Left renal pelvis (tissue), 4 donors: ENCODE measurements around the gene MAP3K14. TPM values are rescaled to one million over a fixed set of nuclear protein-coding genes. Genes with fewer than 3 reads are reported as not detected.
"Not testable (repeated sequence)": the region's sequence is repeated elsewhere in the genome, so short reads cannot be mapped to it uniquely, and the experiment has no call there.

Experiments
- DNase-seq, 4 donors: peaks; one replicate each; pipeline ENCODE4 v3.0.0-alpha.2; 2013; ENCODE audit warnings: low read depth in 4 of 4, low spot score in 3 of 4
- polyA plus RNA-seq, 4 donors: library from polyadenylated mRNA; unstranded; fragments of 120-200 nt; gene quantifications; one replicate each; pipeline ENCODE4 v1.2.1, GENCODE V29; 2013; ENCODE audit not compliant: insufficient read length in 4 of 4

Gene MAP3K14
- polyA plus RNA-seq, 4 donors, result 5.5 to 7.7 (median 6.1) TPM

DNA sequence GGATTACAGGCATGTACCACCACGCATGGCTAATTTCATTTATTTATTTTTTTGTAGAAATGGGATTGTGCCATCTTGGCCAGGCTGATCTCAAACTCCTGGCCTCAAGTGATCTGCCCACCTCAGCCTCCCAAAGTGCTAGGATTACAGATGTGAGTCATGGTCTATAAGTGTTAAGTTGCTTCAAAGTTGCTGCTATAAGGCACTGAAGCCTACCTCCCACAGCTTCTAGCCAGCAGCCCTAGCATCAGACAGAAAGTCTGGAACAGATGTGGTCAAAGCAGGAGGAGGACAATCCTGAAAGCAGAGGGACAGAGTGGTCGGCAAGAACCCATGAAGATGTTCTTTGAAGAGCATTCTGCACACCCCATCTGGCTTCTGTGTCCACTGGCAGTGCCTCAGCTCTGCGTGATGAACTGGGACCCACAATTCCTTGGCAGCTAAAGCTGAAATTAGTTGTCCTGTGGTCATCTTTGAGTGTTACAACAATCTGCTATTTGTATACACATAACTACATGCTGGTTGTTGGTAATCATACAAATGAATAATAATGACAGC lies 11.2 kb downstream of the MAP3K14 start:
- DNase-seq, result no peak

DNA sequence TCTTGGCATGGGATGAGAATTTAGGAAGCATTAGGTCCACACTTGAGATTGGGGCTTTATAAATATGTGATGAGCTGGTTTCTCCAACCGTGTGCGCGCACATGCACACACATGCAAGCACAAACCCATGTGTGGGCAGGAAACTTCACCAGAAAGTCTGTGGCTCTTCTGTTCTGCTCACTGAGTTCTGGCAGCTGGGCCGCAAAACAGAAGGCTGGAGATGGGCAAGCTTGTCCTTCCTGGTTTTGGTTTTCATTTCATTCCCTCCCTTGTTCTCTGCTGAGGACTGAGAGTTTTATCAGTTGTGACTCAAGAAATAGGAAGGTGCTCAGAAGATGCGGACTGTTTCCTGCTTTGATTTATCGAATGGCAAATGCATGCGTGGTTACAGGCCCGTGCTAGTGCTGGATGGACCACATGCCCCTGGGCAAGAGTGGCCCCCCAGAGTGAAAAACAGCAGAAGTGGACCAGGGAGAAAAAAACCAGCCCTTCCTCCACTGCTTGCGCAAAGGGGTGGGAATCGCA lies 14.1 kb downstream of the MAP3K14 start:
- no peak for DNase-seq

DNA sequence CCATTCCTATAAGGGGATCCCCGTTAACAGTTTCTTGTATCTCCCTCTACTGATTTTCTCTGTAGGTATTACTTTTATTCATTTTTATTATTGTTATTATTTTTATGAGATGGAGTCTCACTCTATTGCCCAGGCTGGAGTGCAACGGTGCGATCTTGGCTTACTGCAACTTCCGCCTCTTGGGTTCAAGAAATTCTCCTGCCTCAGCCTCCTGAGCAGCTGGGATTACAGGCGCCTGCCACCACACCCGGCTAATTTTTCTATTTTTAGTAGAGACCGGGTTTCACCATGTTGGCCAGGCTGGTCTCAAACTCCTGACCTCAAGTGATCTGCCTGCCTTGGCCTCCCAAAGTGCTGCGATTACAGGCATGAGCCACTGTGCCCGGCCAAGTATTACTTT lies 14.6 kb downstream of the MAP3K14 start:
- DNase-seq, result not testable (repeated sequence)

DNA sequence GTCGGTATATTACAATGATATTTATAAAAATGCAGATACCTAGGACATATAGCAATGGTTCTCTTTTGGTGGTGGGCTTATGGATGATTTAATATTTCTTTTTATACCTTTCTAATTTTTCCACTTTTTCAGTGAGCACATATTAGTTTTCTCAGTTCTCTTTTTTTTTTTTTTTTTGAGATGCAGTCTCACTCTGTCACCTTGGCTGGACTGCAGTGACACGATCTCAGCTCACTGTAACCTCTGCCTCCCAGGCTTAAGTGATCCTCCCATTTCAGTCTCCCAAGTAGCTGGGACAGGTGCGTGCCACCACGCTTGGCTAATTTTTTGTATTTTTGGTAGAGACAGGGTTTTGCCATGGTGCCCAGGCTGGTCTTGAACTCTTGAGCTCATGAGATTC lies 15.1 kb downstream of the MAP3K14 start:
- DNase-seq, result no peak

DNA sequence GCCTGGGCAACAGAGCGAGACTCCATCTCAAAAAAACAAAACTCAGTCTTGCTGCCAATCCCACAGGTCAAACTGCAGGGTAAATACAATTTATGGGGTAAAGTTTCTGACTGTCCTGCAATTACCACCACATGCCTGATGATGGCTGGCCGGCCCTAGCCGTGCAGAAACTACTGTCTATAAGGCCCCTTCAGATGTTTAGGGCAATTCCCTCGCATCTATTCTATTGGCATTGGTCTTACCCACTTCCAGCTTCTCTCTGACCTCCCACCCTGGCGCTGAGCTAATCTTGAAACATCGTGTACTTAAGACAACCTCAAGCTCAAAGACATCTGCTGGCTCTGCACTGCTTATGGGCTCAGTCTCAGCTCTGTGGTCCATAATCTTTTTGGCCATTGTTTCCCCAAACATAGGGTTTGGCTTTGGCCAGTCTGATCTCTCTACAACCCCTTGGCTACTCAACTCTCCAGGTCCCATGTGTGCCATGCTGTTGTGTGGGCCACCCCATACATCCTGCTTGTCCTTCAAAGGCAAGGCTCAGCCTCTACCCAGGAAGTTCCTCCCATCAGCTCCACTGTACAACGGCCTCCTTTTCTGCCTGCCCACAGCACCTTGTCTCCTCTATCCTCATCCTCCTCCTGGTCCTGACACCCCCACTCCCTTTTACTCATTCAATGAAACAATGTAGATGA lies 16.6 kb downstream of the MAP3K14 start:
- DNase-seq, result no peak

DNA sequence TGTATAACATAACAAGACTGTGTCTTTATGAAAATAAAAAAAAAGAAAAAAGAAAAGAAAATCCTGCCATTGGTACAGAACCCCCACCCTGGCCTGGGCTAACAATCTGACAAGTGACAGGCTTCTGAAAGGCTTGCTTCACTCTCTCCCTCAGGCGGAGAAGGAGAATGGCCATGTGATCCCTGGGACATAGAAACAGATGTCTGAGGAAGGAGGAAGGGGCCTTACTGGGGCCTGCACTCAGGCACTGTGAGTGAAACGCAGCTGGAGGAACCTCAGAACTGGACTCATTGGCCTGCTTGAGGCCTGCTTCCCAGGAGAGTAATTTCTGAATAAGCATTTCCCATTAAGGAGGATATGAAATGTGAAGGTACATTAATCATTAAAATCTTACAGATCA lies 17.5 kb downstream of the MAP3K14 start:
- DNase-seq, result no peak

DNA sequence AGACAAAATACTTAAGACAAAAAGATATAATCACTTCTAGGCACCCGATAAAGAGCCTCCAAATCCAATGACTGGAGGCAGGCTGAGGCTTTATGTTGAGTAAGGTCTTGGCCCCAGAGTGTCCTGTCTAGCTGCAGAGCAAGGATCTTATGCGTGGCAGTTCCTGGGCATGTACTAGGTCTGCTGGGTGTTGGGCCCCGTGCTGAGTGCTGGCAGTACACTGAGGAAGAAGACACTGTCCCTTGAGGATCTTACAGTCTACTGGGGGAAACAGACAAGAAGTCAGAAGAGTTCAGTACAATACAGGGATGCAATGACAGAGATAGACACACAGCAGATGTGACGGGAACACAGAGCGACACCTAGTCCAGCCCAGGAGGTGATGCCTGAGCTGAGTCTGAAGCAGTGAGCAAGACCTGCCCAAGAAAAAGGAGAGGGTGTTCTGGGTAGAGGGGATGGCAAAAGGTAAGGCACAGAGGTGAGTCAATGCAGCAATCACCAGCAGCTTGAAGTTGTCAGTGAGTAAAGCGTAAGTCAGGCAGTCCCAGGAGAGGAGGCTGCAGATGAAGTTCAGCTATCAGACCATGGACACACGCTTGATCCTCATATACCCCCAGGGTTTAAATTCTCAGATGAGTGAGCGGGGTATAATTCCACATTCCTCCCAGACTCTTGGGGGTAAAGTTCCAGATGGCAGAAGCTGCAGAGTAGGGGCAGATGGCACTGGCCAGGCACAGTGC lies 18.1 kb downstream of the MAP3K14 start:
- no peak for DNase-seq

DNA sequence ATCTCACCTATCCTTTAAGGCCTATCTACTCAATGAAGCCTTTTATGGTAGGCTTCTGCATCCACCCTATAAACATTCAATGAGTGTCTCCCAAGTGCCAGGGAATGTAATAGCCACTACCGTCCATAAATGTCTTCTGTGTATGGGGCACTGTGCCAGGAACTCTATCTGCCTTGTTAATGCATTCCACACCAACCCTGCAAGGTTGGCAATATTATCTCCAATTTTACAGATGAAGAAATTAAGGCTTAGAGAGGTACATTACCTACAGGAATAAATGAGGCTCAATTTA lies 20.0 kb downstream of the MAP3K14 start:
- no peak for DNase-seq

DNA sequence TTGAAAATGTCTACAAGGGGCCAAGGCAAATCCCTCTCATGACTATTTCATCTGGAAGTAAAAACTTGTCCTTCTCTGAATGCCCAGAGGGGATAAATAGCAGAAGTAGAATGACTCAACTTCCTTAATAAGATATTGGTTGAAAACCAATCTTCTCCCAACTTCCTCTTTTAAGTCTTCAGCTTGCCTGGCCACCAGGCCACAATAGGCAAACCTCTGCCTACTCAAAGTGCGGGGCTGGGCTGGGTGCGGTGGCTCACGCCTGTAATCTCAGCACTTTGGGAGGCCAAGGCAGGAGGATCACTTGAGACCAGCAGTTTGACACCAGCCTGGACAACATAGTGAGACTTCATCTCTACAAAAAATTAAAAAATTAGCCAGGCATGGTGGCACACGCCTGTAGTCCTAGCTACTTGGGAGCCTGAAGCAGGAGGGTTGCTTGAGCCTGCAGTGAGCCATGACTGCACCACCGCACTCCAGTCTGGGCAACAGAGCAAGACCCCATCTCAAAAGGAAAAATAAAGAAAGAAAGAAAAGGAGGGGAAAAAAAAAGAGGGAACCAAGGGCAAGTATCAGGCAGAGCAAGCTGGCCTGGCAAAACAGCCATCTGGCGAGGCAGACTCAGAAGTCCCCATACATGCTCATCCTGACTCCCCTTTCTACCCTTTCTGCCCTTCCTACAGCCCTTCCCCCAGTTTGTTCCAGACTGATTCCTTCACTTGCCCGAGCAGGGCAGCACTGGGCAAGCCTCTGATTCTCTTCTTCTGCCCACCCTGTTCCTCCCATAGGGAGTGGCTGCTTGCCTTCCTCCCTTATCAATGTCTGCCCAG lies 20.6 kb downstream of the MAP3K14 start:
- DNase-seq, result no peak

DNA sequence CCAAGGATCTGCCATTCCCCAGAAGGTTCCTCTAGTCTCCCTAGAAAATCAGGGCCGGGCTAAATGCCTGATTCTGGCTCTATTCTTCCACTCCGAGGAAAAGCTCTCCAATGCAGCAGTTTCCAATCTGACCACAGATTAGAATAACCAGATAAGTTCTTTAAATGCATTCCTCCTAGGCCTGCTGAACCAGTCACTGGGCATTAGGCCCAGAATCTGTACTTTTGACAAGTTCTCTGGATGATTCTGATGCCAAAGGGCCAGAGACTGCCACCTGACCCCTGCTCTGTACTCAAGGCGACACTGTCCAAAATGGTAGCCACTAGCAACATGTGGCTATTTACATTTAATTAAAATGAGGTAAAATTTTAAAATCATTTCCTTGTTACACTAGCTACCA lies 22.3 kb downstream of the MAP3K14 start:
- no peak for DNase-seq

DNA sequence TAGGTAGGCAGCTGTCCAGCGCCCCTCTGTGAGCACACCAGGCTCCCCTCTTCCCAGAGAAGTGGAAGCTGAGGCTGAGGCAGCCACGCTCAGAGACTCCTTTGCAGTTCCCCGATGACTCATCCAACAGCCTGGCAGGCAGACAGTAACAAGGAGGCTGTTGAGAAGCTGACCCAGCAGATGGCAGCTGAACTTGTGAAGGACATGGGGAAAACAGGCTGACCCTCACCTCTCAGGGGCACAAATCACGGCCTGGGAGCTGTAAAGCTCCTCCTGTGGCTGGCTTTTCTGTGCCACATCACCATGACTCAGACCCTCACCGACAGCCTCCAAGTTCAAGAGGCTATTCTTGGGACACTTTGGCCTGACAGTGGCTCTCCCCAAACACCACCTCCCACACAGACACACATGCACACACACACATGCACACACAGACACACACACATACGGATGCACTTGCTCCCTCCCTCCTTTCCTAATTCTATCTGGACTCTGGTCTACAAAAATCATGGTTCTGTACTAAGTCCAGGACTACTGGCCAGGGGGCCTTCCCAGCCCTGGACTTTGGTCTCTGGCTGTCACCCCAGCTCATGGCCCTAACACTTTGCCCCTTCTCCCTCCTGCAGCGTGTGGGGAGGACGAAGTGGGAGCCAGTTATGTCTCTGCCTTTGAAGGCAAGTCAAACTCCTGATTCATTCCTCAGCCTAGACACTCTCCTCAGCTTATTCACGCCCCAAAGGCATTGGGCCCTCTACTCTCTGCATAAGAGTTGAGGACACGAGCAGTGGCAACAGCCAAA lies 23.2 kb downstream of the MAP3K14 start:
- no peak for DNase-seq

DNA sequence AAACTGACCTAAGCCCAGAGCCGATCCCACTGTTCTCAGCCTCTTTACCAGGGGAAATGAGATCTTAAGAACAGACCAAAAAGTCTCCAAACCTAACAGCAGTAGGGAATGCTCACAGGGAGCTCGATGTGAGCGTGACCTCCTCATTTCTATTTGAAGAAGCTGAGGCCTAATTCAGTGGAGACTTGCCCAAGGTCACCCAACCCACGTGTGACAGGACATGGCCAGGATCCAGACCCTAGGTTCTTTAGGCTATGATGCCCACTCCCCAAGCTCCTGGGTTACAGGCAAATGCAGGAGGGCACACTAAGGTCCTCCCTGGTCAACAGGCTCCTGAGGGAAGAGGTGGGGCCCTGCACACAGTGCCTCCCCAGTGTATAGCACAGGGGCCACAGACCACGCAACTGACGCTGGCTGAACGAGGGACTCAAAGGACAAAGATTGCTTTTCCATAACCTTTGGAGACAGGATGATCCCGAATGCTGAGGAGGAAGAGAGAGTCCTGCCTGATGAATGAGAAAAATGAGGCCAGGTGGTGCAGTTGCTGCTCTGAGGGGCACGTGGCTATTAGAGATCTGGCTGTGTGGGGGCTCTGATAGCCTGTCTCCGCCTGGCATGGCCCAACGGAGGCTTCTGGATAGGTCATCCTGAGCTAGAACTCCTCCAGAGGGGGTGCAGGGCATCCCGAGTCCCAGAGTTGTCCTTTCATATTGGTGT lies 24.0 kb downstream of the MAP3K14 start:
- DNase-seq, result no peak

DNA sequence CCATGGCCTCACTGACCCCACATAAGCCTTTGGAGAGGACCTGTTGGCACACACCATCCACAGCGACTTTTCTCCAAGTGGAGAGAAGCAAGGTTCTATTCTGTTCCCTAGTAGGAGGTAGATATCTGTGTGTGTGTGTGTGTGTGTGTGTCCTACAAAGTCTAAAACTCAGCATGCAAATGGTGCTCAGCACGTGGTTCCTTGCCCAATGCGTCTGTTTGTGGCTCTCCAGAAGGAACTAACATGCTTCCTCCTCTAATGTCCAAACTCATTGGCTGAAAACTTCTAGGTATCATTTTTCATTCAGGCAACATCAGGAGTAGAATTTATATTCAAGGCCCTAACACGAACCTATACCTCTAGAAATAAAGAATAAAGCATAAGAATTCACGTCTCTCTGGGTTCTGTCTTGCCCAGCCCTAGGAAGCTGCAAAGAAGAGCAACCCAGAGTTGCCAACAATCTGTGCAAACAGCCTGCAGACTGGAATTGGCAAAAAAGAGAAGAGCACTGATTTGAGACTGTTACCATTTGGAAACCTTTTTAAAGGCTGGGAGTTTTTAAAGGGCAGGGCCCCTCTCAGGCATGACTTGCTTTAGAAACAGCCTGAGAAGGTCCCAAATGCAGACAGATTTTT lies 25.5 kb downstream of the MAP3K14 start:
- DNase-seq, result no peak

DNA sequence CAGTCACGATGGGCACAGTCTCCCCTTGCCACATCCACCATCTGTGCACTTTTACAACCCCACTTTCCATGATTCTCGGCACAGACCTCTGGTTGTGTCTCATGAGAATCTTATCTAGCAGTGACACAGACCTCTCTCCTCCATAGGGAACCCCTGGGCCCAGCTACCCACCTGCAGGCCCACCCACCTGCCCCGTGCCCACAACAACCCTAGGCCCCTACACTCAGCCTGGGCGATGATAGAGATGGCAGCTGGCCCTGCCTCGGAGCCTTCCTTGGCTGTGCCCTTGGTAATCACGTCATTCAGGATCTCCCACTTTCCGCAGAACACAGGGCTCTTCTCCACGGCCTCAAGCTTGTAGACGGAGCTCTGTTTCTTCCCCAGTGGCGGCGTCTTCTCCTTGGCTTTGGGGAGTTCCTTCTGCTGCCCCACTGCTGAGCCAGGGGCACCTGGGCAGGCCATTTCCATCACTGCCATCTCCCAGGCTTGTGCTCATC lies 26.5 kb downstream of the MAP3K14 start:
- DNase-seq, result no peak

DNA sequence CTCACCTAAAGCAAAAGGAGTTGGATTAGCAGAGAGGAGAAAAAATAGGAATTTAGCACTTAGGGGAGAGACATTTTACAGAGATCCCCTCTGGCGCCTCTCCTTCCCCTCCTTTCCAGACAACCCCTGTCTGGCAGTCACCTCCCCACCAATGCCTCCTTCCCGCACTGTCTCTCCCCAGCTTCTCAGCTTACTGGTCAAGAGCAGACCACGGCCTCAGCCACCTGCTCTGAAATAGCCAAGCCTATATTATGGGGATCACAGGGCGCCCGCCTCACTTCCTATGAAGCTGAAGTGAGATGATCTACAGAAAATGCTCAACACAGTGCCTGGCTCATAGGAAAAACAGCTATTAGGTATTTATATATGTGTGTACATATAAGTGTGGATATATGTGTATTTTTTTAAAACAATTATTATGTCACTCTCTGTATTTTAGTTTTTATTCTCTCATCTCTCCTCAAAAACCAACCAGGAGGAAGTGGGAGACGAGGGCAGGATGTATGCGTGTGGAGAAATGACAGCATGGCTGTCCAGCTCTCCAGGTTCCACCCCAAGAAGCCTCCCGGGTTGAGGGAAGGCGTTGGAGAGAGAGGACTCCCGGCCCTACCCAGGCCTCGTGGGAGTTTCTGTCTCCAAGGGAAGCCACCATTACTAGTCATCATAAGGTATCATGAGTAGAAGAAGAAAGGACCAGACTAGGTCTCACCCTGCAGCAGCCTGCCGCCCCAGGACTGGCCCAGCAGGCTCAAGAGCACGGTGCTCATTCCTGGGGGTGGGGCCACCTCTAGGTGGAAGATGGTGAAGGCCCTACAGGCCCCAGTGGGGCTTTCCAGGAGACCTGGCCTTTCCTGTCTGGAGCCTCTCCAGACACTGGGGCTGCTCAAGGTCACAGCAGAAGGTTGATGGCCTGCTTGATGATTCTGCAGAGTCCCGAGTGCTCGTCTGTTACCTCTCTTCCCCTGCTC lies 27.2 kb downstream of the MAP3K14 start:
- no peak for DNase-seq

DNA sequence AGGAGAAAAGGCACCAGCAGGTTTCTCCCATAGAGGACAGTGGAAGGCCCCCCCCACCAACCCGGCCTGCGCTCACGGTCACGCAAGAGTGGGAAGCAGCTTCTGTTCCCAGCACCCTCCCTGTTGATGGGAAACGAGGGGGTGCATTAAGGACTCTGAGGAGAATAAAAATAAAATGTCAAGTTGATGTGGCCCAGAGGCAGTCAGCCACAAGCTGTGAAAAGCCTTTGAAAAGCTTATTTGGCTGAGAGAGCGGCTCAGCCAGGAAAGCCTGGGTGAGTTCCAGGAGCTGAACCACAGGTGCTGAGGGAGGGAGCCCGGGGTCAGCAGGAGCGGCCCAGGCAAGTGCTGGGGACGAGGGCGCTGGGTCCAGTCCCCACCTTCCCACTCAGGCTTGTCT lies 28.0 kb downstream of the MAP3K14 start:
- no peak for DNase-seq

DNA sequence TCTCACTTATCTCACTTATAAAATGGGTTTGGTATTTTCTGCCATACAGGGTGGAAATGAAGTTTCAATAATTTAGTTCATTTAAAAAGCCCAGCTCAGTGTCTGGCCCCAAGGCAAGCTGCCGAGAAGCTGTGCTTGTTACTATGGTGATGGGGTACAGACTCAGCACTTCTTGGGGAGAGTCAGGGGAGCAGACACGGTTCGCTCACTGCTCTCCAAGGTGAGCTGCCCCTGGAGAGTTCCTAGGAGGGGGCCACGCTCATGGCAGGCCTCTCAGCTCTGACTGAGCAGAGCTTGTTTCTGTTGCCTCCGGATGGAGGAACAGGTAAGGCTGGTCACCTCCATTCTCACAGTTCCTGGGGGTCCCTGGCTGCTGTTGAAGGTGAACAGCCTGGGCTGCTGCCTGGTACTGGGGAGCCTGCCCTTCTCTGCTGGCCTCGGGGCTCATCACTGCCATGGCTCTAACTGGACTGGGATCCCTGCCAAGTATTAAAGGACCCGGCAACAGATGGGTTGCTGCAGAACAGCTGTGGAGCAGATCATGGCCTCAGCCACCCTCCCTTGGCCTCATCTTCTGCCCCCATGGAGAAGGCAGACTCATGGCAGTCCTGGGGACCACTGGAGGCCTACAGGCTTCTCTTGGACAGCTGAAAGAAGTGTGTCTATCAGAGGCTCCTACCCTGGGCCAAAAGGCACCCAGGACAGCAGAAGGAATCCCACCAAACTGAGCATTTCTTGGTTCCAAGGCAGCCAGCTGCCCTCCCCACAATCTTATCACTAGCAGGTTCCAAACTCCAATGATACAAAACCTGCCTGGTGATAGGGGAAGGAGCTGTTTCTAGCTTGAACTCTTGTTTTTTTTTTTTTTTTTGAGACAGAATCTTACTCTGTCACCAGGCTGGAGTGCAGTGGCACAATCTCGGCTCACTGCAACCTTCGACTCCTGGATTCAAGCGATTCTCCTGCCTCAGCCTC lies 29.0 kb downstream of the MAP3K14 start:
- DNase-seq, result no peak
